GM21825 (cell line): Measurements from ENCODE around the gene TRAF3IP1.
"Not testable (repeated sequence)": the region's sequence is repeated elsewhere in the genome, so short reads cannot be mapped to it uniquely, and the experiment has no call there.

ENCODE experiments used
- ATAC-seq: cut with Tn5 transposase; IDR thresholded peaks from one replicate; pipeline ENCODE4 v1.9.1; 2021; ENCODE audit warnings: mild to moderate bottlenecking, moderate library complexity; ENCODE audit not compliant: unreplicated experiment

The TRAF3IP1 gene

GRCh38 chr2:238441262-238442114 lies 121.2 kb downstream of the TRAF3IP1 start:
- ATAC-seq, result no peak

GRCh38 chr2:238442257-238442656 lies 121.9 kb downstream of the TRAF3IP1 start:
- ATAC-seq, result not testable (repeated sequence)

GRCh38 chr2:238444242-238444641 lies 123.9 kb downstream of the TRAF3IP1 start:
- no peak for ATAC-seq

GRCh38 chr2:238445409-238446190 lies 125.3 kb downstream of the TRAF3IP1 start:
- ATAC-seq, result no peak

- ATAC-seq, result no peak
These were observed 126.1 kb downstream of the TRAF3IP1 start for GRCh38 chr2:238446371-238446770.

- ATAC-seq, result no peak
These were observed 128.0 kb downstream of the TRAF3IP1 start for GRCh38 chr2:238448031-238448955.

GRCh38 chr2:238449241-238449640 lies 128.9 kb downstream of the TRAF3IP1 start:
- no peak for ATAC-seq

GRCh38 chr2:238449909-238450417 lies 129.6 kb downstream of the TRAF3IP1 start:
- no peak for ATAC-seq

GRCh38 chr2:238450440-238450861 lies 130.1 kb downstream of the TRAF3IP1 start:
- no peak for ATAC-seq
